Pons (tissue), 1 donor: ENCODE data around the gene F13A1.

Source experiments
- DNase-seq: peaks from one replicate; pipeline ENCODE4 v3.0.0-alpha.2; 2016; ENCODE audit warnings: low spot score

F13A1 gene

DNA sequence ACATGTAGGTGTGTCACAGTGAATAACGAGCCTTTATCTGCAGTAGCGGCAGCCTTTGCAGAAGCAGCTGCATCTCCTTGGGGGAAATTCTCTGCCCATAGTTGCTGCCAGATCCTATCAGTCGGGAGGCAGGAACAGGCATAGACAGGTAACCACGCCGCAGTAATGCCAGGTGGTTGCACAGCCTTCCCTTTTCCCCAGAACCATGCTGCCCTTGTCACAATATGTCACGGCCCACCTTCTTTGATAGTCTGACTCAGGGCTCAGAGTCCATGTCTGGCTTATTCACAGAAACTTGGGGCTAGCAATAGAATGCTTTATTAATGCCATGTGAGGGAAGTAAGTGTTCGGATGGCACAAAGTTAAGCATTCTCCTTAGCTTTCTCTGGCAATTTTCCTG is 76.6 kb downstream of the F13A1 start:
- DNase-seq = no peak

DNA sequence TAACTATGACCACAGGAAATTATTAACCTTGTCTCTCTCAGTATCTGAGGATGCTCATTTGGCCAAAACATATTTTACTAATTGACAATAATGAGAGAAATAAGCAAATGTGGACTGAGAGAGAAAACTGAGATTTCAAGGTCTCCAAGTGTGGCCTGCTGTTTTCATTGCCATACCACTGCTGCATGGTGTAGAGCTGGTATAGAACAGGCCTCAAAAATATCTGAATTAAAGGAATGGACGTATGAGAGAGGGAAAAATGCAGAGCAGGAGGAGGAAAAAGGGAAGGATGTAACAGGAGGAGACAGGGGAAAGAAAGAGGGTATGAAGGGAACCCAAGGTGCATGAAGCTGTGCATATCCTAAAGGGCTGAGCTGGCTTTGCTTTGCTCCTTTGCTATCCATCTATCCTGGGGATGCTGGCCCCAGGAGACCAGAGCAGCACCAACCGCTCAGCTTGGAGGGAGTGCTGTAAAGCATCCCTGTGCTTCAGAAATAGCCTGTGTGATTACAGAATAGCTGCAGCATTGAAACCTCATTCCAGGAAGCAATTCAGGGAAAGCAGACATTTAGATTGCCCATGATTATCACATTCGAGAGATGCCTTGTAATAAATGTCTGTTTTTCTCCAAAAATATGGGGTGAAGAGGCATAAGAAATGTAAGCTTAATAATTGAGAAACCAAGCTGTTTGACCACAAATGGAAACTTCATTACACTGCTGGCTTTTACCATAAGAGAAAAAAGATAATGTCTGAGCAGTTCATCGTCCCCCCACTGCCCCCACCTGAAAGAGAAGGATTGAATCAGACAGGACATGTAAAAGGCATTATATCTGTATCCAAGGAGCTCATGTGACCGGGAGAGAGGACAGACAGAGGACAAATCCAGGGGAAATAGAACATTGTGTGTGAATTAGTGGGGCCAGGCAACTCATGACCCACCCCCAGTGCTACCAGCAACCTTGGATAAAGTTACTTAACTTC is 80.6 kb downstream of the F13A1 start:
- no peak for DNase-seq

DNA sequence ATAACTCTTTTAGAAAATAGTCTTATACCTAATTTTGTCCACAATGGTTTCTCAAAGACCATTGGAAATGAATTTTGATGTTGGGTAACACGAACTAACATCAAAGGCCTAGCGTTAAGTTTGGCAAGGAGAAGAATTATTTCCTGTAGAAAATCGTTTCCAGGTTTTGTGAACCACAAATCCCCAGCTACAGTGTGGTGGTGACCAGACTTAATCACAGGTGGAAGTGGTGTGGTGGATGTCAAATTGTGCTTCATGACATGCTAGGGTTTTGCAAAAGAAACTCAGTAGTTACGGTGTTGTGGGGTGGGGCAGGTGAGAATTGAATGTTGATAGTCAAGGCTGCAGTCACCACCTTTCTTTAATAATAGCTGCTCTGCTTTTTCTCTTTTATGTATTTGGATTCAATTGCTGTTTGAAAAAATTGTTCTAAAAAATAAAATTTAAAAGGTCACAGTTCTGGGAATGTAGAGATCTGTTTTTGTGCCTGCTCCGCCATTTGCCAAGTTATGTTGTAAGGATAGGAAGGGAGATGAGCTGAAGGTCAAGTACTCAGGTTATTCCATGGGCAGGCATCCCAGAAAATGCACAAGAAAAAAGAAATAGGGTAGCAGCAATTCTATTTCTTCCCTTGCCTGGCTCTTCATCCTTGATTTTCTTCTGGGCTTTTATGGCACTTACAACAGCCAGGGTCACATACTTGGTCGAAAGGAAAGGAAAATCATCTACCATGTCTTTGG is 83.6 kb downstream of the F13A1 start:
- DNase-seq = no peak

DNA sequence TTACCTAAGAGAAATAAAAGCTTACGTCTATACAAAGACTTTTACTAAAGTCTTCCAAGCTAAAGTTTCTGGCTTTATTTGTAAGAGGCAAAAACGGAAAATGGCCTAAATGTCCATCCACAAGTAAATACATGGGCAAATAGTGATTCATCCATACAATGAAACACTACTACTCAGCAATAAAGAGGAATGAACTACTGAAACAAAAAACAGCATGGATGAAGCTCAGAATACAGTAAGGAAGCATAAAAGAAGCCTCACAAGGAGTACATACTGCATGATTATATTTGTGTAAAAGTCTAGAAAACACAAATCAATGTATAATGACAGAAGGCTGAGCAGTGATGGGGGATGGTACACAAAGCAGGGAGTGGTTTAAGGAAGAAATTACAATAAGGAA is 84.7 kb downstream of the F13A1 start:
- no peak for DNase-seq

DNA sequence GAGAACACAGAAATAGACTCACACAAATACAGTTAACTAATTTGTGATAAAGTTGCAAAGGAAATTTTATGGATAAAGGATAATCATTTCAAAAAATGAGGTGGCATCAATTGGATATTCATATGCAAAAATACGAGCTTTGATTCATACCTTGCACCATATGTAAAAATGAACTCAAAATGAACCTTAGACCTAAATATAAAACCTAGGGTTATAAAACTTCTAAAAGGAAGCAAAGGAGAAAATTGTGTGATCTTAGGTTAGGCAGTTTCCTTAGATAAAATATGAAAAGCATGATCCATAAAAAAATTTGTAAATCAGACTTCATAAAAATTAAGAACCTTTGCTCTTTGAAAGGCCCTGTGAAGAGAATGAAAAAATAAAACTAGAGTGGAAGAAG is 85.5 kb downstream of the F13A1 start:
- DNase-seq = no peak

DNA sequence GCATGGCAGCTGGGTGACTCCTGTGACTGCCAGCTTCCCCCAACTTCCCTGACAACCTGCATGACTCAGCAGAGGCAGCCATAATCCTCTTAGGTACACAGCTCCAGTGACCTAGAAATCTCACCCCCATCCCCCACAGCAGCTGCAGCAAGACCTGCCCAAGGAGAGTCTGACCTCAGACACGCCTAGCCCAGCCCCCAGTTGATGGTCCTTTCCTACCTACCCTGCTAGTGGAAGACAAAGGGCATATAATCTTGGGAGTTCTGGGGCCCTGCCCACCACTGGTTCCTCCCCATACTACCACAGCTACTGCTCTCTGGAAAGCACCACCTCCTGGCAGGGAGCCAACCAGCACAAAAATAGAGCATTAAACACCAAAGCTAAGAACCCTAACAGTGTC is 90.2 kb downstream of the F13A1 start:
- DNase-seq = no peak

DNA sequence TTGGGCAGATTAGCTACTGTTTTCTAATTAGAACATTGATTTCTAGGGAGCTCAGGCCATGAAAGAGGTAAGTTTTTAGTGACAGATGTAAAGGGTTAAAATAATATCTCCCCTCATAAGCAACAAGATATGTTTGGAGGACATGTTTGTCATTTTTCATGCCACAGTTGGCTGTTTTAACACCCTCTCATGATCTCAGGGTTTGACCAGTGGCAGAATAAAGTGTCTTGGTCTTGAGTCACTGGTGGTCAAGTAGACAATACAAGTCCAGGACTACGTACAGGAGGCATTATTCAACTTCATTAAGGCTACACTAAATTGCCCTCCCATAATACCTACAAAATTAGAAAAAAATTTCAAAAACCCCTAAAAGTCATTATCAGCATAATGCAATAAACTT is 92.6 kb downstream of the F13A1 start:
- no peak for DNase-seq

DNA sequence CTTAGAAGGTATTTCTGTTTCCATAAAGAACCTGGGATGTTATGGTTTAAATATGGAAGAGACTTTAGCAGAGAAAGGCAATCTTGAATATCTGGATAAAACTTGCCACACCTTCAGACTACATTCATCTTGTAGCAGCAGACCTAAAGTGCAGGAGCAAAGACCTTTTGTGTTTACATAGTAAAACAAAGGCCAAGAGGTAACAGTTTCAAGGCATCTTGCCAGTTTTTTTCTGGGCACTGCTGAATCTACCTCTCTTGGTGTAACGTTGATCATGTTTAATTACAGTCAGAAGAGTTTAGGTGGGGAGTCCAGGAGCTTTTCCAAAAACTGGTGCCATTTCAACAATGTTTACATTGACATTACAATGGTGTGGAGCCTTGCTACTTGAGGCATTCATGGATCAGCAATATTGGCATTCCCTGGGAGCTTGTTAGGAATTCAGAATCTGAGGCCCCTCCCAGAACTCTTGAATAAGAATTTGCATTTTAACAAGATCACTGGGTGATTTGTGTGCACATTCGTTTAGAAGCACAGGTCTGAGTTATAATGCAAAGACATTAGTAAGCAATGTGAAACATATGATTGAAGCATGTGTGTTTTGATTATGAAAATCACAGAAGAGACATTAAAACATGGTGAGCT is 94.5 kb downstream of the F13A1 start:
- no peak for DNase-seq

DNA sequence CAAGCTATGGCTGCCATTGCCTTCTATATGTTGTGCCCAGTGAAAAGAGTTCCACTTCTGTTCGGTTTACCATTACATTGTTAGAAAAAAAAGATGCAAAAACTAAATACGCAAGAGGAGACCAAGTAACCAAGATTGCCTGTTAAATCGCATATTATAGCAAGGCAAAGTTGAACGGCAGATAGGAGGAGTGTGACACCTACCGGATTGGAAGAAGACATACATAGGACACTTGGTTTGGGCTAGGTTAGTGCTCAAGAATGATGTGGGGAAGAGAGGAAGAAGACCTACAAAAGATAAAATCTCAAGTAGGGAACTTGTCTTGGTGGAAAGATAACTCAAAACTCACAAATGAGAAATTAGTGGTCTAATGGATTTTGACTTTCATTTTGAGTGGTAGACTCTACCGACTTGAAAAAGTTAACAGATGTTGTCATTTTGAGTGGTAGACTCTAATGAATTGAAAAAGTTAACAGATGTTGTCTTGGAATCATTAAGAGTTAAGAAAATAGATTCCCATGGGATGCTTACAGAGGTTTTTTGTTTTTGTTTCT is 95.5 kb downstream of the F13A1 start:
- no peak for DNase-seq

DNA sequence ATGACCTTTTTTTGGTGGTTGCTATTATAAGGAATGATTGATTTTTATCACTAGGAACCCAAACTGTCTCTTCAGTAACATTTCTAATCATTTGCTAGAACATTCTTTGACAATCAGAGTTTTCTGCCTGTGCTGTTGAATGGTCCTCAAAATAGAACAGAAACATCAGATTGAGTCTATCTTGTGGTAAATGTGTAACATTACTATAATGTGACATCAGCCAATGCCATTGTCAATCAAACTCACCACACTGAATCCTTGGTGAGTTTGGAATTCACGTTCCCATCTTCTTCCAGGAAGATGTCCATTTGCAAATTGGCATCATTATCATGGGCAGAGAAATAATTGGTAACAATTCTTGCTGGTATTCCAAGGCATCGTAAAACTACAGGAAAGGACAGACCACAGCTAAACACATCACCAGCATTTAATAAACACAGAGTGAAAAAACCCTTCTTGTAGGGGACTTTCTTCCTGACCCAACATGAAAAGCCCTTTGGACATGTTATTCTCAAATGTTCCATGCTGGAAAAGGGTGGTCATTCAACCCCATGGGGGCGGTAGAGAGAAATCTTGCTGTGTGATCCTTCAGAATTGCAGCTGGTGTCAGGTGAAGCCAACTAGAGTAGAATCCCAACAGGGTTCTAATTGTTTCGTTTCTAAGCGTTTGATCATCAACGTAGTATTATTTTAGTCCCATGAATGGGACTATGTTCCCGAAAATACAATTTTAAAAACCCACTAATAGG is 98.5 kb downstream of the F13A1 start:
- no peak for DNase-seq

DNA sequence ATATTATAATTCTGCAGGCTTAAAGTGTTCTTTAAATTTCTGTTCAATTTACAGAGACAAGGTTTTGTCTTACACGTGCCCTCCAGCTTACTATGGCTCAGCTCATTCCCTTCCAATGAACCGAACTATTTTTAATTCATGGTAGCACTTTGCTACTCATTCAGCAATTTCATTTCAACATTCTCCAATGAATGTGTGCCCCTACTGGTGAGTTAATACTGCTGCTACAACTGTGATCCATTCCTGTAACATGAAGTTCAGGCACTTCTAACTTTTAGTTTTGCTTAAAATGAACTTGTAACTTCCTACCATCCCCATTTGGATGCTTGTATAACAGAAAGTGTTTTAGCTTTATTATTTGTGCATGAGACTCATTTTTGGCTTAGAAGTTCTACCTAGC is 99.7 kb downstream of the F13A1 start:
- no peak for DNase-seq

DNA sequence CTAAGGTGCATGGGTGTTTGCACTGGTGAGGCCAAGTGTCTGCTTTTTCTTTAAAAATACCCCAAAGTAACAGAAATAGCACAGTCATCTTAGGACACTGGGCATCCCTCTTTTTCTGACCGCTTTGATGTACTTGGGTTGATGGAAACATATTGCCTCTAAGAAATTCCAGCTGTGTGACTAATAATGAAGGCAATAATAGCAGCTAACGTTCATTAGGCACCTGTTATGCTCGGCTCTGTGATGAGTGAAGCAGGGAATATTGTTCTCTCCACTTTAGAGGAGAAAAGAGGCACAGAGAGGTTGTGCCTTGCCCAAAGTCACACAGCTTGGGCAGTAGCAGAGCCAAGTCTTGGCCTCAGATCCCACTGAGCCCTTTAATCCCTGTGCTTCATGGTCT is 100.7 kb downstream of the F13A1 start:
- no peak for DNase-seq

DNA sequence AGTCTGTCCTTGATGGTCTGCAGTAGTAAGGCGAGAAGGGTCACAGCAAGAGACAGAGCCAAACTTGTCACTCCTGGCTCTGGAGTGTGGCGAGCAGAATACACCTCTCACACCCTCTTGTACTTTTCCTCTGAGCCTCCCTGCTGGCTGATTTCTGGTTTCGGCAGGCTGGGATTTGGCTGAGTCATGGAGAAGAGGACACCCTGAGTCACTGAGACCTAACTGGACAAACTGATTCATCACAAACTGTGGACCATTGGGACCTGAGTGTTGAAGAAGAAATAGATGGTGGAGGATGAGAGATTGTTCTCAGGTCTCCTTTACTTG is 101.7 kb downstream of the F13A1 start:
- no peak for DNase-seq

DNA sequence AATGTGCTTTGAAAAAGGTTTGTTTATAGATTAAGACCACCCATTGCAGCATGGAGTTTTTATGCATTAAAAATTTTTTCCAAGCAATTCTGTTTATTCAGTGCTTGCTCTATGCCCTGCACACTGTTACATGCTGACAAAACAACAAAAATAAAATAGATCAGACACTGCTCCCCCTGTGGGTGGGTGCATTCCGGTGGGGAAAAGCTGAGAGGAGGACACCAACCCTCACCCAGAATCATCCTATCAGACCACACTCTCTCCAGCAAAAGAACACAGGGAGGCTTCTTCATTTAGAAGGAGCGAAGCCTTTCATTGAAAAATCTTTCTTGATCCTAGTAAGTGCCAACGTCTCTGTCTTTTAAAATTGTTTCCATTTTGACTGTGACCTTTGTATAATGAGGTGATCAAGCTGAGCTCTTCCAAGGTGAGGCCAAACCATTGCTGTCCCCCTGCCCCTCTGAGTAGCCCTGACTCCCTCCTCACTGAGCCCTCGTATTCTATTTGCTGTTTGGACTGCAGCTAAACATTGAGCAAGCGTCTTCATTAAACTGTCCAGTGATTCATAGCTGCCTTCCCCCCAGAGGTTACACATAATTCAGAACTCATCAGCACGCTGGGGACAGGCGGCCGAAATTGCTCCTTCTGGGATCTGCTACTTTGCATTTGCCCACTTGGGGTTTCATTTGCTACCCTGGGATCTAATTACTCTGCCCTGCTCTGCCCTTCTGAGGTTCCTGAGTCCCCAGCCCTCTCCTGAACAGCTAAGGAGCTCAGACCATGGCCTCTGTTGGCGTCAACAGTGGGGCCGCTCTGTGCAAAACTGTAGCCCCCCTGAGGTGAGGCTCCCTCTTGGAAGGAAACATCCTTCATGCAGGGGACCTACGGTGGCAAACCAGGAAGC is 102.4 kb downstream of the F13A1 start:
- DNase-seq = no peak

DNA sequence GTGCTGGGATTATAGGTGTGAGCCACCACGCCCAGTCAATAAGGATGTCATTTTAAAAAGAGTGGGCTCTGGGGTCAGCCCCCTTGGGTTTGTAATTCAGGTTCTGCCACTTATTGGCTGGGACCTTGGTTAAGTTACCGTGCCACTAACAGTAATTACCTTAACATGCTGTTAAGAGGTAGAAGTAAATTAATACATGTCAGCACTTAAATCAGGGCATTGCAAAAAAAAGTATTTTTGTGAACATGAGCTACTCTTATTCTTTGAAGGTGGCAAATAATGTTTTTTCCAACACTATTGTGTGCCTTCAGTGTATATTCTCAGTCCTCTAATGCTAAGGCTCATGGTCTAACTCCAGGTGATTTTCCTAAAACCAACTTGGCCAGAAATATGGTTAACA is 109.5 kb downstream of the F13A1 start:
- DNase-seq = no peak

DNA sequence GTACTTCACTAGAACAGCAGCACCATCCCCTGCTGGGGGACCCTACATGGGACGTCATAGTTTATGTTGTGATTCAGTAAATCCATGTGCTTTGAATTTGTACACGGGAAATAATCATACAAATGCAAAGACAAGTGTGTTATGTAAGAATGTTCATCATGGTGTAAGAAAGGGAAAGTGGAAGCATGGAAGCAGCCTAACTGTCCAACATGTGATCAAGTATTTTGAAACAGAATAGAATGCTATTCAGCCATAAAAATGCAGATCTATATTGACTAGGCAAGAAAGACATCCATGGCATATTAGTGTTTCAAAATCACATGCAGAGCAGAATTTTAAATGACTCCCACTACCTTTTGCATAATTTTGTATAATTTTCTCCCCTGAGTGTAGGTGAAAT is 117.6 kb downstream of the F13A1 start:
- no peak for DNase-seq

DNA sequence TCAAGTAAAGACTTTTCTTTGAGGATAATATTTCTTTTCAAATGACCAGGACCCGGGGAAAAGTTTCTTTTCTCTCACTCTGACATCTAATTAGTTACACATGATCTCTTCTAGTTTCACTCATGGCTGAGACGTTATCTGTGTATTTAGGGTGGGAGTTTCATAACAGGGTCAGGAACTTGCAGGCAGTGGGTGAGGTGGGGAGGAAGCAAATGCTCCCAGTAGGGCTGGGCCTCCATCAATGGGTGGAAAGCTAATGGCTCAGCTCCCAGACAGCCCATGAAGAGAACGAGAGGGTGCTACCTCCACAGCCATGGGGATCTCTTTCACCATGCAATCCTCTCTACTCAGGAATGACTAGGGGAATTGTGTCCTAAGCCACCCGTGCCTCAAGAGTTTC is 119.3 kb downstream of the F13A1 start:
- no peak for DNase-seq

DNA sequence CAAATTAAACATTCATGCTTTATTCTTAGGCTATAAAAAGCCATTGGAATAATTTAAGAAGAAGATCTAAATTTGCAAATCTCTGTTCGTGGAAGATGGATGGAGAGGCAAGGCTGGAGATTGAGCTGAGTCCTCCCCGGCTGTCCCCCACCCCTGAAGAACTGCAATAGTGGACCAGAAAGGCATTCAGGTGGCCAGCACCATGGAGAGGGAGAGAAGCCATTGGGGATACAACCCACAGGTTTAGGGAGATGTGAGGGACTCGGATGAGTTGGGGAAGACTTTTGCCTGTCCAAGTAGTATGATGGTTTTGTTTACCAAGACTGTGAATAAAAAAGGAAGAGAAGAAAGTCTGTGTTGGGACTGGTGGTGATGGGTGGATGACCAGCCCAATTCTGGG is 120.8 kb downstream of the F13A1 start:
- no peak for DNase-seq

DNA sequence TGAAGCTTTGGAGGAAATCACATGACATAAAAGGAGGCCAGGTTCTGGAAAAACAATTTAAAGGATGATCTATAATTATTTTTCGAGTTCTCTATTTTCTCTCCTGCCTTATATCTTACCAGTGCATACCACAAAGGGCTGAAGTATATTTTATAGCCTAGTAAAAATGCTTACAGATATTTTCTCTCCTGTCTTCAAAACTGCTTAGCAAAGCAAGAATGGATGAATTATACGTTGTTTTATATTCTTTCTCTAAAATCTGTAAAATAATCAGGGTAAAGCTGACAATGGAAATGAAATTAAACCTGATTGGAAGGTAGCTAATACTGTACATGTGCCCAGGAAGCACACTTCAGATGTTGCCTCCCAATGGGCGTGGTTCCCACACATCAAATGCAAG is 123.7 kb downstream of the F13A1 start:
- no peak for DNase-seq

DNA sequence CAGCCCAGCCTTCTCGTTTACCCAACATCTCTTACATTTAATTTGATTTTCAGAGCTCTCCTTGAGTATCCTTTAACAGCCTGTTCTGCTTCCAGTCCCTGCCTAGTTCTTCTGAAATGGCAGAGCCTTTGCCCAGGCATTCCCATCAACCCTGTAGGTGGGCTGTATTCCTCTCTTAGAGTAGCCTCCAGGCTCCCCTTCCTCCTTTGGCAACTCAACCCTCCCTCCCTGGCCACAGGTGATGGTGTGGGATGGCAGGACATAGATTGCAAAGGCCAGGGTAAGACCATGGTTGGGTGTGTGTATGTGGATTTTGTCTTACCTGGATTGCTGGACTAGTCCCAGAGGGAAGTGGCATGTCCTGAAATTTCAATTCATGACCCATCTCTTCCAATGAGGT is 125.4 kb downstream of the F13A1 start:
- no peak for DNase-seq

DNA sequence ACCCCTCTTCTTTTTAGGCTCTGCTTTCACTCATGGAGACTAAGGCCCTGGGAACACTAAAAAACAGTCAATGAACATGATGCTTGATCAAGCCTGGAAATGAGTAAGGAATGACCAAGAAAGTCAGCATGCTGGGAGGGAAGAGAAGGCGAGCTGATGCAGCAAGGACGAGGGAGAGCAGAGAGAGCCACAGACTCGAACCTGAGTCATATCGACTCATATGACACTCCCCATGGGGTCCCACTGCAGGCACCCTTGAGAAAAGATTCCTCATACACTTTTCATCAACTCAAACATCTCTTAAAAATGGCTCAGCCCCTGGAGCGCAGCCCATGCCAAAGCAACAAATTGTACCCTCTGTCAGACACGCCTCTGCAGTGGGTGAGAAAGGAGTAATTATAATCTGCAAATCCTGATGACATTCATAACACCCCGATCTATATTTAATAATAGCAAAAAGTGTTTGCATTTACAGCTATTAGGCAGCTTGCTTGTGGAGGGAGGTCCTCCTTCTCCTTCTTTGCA is 127.2 kb downstream of the F13A1 start:
- DNase-seq = no peak
